Measurements from ENCODE around the gene PAK4. TPM values are rescaled to one million over a fixed set of nuclear protein-coding genes. Genes with fewer than 3 reads are reported as not detected.
A peak's percentile ranks its signal among the peaks of the same experiment; 100 is the strongest.
"Not testable (repeated sequence)": the region's sequence is repeated elsewhere in the genome, so short reads cannot be mapped to it uniquely, and the experiment has no call there.

Gene PAK4
- total RNA-seq (2014; rRNA removed; shearing (Covaris generic)), result 12.8 and 15.3 TPM in 2 replicates

DNA sequence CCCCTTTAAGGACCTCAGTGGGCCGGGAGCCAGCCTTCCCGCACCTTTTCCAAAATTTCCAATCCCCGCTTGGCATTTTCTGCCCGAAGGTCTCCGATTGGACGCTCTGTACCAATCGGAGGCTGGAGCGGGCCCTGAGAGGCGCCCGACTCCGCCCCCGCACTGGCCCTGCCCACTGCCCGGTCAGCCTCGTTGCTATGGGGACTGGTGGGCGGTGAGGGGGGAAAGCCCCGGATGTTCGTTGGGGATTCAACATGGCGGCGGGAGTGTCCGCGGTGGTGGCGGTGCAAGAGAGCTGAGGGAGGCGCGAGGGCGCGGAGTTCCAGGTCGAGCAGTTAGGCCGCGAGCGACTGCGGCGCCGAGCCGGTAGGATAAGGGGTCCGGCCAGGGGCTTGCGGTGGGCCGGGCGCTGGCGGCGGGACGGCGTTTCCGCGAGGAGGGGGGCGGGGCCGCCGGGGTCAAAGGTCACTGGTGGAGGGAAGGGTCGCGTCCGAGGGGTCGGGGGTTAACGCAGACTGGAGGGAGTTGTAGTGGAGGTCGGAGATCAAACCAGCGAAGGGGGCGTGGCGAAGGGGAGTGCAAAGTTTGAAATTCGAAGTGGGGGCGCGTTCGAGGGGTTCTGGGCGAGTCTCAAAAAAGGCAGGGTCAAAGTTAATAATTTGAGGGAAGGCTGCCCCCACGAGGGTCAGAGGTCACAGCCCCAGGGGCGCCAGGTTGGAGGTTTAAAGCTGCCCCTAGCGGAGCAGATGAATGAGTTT lies at the start of gene PAK4:
PAK4 (plus strand) TSS at position 233 of the 758 bp plus-strand sequence. CDS start 43,768 bp downstream, outside the sequence.
- peak; percentile 98 for DNase-seq (ENCODE audit: low spot score)
- in situ Hi-C loops (cut with HindIII; ENCODE audit: low sequenced_read_pairs), result no loop called here

DNA sequence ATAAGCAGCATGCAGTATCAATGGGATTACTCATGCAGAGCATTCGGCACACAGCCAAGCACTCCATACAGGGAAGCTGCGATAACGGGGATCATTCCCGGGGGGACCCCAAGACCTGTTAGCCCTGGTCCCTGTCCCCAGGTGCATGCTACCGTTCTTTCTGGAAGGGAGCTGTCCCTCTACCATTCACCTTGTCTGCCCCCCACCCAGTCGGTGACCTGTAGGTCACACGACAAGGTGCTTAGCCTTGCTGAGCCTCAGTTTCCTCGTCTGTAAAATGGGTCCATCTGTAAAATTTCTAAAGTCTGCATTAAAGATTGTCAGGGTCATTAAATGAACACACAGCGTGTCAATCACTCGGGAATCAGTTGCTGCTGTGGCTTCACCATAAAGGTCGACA lies 48.3 kb upstream of the PAK4 start:
- in situ Hi-C loops (cut with HindIII; ENCODE audit: low sequenced_read_pairs), result no loop called here
- DNase-seq (ENCODE audit: low spot score), result no peak

DNA sequence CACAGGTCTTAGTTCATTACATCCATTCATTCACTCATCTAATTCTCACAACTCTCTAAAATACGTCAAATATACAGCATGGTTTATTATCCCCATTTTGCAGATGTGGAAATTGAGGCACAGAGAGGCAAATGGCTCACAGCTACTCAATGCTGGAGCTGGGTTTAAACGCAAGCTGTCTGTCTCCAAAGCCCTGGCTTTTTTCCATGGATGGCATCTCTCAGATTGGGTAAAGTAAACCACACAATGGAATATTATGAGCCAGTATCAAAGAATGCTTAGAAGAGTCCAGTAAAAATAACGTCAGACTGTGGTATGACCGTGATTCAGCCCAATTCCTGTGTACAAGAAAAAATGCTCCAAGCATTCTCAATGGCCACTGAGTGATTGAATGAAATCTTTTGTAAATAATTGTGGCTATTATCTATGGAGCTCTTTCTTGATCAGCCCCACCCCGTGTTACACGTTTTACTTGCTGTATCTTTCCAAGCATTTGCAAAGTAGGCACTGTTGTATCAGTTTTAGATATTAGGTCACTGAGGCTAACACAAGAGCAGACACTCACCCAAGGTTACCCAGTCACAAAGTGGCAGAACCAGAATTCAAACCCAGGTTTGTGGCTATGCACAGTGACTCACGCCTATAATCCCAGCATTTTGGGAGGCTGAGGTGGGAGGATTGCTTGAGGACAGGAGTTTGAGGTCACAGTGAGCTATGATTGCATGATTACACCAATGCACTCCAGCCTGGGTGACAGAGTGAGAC lies 47.0 kb upstream of the PAK4 start:
- in situ Hi-C loops (cut with HindIII; ENCODE audit: low sequenced_read_pairs), result no loop called here
- no peak for DNase-seq (ENCODE audit: low spot score)

DNA sequence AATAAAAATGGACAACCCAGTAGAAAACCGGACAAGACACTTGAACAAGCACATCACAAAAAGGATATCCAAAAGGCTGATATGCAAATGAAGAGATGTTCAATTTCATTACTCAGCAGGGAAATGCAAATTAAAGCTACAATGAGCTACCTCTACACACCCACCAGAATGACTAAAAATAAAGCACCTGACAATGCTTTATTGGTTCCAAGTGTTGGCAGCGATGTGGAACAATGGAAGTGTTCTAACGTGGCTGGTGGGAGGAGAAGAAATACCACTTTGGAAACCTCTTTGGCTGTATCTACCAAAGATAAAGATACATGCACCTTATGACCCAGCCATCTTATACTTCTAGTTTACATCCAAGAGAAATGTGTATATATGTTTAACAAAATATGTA lies 45.2 kb upstream of the PAK4 start:
- in situ Hi-C loops (cut with HindIII; ENCODE audit: low sequenced_read_pairs), result no loop called here
- DNase-seq (ENCODE audit: low spot score), result peak; percentile 47

DNA sequence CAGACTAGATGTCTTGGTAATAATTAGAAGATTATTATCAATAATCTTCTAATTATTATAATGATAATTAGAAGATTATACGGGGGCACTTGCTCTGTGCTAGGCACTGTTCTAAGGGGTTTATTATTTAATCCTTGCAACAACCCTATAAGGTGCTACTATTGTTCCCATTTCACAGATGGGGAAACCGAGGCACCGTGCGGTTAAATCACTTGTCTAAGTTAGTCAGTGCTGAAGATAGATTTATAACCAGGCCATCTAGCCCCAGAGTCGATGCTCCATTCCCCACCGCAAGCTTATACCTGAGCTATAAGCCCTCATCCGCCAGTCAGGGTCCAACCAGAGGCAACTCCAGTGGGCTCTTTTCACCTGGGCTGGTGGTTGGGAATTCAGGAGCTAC lies 43.4 kb upstream of the PAK4 start:
- in situ Hi-C loops (cut with HindIII; ENCODE audit: low sequenced_read_pairs), result no loop called here

DNA sequence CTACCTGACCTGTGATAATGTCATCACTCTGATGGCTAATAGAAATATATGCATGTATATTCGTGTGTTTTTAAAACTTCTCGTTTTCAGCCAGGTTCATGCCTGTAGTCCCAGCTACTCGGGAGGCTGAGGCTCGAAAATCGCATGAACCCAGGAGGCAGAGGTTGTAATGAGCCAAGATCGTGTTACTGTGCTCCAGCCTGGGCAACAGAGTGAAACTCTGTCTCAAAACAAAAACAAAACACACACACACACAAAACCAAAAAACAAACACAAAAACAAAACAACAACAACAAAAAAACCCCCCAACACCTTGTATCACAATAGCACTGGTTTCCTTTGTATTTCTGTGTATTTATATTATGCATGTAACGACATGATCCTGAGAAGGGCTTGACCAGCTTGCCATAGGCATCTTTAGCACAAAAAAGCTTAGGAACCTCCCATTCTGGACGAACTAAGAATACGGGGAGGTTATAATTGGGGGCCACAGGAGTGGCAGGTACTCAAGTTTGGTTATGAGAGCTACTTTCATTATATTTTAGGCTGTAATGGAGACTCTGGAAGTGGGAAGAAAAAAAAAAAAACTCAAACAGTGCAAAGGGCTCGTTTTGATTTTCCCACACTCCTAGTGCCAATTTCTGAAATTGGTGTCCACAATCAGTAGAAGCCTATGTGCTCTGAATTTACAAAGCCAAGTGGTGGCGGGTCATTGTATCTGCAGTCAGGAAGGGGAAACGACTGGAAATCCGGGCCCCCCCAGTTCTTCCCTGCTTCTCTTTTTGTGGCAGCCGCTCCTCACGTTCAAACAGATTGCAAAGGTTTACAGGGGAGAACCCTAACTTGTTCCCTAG lies 42.6 kb upstream of the PAK4 start:
- in situ Hi-C loops (cut with HindIII; ENCODE audit: low sequenced_read_pairs), result no loop called here
- DNase-seq (ENCODE audit: low spot score), result peak; percentile 78

More for the DNA sequence above, 43.4 kb upstream of the PAK4 start:
- DNase-seq (ENCODE audit: low spot score), result no peak

DNA sequence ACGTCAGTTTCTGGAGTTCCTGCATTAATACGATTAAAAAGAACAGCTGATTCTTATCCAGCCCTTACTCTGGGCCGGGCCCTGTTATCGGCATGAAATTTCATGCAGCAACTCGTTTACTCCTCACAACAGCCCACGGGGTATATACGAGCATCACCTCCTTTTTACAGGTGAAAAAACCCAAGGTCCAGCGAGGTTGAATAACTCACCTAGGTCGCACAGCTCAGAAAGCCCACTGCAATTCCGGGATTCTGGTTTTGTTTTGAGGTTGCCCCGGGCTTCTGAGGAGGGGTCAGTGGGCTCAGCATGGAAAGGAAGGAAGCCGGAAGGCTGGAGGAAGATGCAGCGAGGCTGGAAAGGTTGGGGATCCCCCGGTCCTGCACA lies 42.0 kb upstream of the PAK4 start:
- no peak for DNase-seq (ENCODE audit: low spot score)
- in situ Hi-C loops (cut with HindIII; ENCODE audit: low sequenced_read_pairs), result no loop called here

DNA sequence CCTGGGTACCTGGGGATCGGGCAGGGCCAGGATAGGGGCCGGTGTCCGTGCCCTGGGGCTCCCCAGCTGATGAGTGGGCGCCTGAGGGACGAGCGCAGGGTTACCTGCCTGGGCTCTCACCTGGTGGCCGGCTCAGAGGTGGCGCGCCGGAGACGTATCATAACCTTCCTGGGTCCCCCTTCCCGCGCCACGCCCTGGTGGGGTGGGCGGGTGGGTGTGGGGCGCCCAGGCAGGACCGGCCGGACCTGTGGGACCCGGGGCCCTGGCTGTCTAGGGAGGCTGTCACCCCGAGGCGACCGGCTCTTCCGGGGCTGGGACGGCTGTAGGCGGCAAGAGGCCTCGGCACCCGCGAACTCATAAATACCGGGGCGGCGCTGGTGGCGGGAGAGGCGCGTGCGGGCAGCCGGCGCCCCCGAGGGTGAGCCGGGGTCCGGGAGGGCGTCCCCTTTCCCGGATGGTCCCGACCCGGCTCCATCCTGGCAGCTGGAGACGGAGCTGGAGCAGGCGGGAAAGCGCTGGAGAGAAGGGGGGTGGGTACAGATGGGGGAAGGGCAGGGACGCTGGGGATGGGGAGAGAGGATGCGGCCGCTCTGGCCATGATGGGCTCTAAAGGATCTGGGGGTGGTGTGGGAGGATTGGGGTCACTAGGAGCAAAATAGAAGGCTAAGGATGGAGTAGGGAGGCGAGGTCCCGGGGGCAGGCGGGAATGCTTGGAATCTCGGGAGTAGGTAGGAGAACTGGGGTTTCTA lies 41.4 kb upstream of the PAK4 start, which contains the start of gene ACP7:
ACP7 (plus strand) TSS at position 386 of the 749 bp plus-strand sequence. CDS start 902 bp downstream, outside the sequence.
- DNase-seq (ENCODE audit: low spot score), result peak; percentile 47
- in situ Hi-C loops (cut with HindIII; ENCODE audit: low sequenced_read_pairs), result no loop called here

DNA sequence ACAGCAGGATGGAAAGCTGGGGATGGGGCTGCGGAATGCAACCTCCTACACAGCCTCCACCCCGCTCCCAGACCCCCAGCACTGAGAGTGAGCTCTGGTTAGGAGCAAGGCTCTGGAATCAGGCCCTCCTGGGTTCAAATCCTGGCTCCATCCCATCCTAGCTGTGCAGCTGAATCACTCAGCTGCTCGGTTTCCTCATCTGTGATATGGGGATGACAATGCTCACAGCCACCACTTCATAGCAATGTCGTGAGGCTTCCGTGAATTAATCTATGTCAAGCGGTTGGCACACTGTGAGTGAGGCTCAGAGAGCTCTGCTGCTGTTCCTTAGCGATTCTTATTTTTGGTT lies 40.9 kb upstream of the PAK4 start:
- in situ Hi-C loops (cut with HindIII; ENCODE audit: low sequenced_read_pairs), result no loop called here
- DNase-seq (ENCODE audit: low spot score), result peak; percentile 39

DNA sequence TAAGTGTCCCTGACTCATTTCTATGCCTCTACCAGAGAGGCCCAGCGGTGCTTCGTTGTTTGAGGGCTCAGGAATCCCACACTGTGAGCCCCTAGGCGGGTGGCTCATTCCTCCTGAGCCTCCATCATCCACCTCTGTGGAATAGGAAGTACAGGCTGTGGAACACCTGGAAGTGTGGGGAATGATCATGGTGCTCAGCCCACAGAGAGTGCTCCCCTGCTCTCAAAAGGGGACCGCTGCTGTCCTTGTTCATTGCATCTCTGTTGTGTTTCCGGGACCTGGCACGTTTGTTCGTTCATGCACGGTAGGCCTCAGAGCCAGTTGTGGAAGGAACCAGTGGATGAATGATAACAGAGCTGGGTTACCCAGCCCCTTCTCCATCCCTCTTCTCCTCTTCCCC lies 40.2 kb upstream of the PAK4 start:
- in situ Hi-C loops (cut with HindIII; ENCODE audit: low sequenced_read_pairs), result no loop called here
- peak; percentile 33 for DNase-seq (ENCODE audit: low spot score)

DNA sequence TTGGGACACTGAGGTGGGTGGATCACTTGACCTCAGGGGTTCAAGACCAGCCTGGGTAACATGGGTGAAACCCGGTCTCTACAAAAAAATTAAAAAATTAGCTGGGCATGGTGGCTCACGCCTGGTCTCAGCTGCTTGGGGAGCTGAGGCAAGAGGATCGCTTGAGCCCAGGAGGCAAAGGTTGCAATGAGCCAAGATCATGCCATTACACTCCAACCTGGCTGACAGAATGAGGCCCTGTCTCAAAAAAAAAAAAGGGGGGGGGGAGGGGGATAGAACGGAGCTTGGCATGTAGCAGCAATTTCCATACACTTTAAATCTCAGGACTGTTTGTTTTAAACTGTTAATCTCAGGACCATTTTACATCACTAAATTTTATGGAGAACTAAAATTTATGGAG lies 39.2 kb upstream of the PAK4 start:
- in situ Hi-C loops (cut with HindIII; ENCODE audit: low sequenced_read_pairs), result no loop called here
- peak; percentile 64 for DNase-seq (ENCODE audit: low spot score)

DNA sequence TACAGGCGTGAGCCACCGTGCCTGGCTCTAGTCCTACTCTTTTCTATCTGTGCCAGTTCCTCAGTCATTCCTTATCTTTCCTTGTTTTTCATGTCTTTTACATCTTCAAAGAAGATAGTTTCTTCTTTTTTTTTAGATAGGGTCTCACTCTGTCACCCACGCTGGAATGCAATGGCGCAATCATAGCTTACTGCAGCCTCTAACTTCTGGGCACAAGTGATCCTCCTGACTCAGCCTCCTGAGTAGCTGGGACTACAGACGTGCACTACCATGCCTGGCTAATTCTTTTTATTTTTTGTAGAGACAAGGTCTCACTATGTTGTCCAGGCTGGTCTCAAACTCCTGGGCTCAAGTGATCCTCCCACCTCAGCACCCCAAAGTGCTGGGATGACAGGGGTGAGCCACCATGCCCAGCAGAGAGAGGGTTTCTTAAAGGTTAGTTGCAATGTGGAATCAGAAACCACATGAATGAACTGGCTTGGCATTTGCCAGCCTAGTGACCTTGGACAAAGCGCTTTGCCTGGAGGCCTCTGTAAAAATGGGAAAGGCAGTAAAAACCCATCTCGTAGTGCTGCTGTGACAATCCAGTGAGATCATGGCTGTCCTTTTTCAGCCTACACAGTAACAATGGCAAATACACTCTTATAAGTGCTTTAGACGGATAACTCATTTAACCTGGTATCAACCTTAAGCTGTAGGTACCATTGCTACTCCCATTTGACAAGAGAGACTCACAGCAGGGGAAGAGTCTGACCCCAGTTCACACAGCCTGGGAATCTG lies 37.5 kb upstream of the PAK4 start:
- no peak for DNase-seq (ENCODE audit: low spot score)
- in situ Hi-C loops (cut with HindIII; ENCODE audit: low sequenced_read_pairs), result no loop called here

DNA sequence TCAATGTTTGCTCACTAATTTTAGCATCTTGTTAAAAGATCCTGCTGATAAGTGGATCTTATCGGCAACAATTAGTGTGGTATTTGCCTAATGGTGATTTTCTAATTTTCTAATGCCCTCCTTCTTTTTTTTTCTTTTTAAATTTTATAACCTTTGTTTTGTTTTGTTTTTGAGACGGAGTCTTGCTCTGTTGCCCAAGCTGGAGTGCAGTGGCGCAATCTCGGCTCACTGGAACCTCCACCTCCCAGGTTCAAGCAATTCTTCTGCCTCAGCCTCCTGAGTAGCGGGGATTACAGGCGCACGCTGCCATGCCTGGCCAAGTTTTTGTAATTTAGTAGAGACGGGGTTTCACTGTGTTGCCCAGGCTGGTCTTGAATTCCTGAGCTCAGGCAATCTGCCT lies 35.6 kb upstream of the PAK4 start:
- in situ Hi-C loops (cut with HindIII; ENCODE audit: low sequenced_read_pairs), result not testable (repeated sequence)

DNA sequence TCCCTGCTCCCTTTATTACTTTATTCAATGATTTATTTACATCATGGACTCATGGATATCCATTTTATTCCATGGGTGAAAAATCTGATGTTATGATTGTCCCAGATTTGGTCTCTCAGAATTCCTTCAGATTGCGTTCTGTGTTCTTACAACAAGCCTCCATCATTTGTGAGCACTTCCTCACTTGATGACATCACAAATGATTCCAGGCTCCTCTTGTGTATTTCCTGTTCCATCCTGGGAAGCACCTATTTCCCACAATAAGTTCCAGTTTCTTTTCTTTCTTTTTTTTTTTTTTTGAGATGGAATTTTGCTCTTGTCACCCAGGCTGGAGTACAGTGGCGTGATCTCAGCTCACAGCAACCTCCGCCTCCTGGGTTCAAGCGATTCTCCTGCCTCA lies 34.7 kb upstream of the PAK4 start:
- in situ Hi-C loops (cut with HindIII; ENCODE audit: low sequenced_read_pairs), result no loop called here

More for the DNA sequence above, 35.6 kb upstream of the PAK4 start:
- DNase-seq (ENCODE audit: low spot score), result not testable (repeated sequence)

DNA sequence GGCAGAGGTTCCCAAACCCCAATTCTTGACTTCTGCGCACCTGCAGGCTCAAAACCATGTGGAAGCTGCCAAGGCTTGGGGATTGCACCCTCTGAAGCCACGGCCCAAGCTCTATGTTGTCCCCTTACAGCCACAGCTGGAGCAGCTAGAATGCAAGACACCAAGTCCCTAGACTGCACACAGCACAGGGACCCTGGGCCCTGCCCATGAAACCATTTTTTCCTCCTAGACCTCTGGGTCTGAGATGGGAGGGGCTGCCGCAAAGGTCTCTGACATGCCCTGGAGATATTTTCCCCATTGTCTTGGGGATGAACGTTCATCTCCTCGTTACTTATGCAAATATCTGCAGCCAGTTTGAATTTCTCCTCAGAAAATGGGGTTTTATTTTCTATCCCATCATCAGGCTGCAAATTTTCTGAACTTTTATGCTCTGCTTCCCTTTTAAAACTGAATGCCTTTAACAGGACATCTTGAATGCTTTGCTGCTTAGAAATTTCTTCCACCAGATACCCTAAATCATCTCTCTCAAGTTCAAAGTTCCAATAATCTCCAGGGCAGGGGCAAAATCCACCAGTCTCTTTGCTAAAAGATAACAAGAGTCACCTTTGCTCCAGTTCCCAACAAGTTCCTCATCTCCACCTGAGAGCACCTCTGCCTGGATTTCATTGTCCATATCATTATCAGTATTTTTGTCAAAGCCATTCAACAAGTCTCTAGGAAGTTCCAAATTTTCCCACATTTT lies 29.6 kb upstream of the PAK4 start:
- DNase-seq (ENCODE audit: low spot score); in situ Hi-C loops (cut with HindIII; ENCODE audit: low sequenced_read_pairs): not testable (repeated sequence)

More for the DNA sequence above, 34.7 kb upstream of the PAK4 start:
- no peak for DNase-seq (ENCODE audit: low spot score)

DNA sequence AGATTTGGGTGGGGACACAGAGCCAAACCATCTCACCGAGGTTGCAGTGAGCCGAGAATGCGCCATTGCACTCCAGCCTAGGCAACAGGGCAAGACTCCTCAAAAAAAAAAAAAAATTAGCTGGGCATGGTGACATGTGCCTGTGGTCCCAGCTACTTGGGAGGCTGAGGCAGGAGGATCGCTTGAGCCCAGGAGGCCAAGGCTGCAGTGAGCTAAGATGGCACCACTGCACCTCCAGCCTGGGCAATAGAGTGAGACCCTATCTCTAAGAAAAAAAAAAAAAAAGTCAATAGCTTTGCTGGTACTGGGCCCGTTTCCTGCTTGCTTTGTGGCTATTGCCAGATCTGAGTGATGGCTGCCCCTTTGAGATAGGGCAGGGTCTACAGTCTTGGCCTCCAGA lies 28.3 kb upstream of the PAK4 start:
- in situ Hi-C loops (cut with HindIII; ENCODE audit: low sequenced_read_pairs), result no loop called here

DNA sequence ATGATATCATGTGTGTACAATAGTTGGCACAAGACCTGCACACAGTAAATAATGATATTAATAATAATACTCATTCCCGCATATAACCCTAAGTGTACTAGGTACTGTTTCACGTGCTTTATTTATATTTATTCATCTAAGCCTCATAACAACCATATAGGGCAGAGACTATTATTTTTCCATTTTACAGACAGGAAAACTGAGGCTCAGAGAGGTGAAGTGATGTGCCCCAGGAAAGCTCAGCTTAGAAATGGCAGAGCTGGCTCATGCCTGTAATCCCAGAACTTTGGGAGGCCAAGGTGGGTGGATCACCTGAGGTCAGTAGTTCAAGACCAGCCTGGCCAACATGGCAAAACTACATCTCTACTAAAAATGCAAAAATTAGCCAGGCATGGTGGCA lies 27.9 kb upstream of the PAK4 start:
- in situ Hi-C loops (cut with HindIII; ENCODE audit: low sequenced_read_pairs), result no loop called here
- no peak for DNase-seq (ENCODE audit: low spot score)

More for the DNA sequence above, 28.3 kb upstream of the PAK4 start:
- no peak for DNase-seq (ENCODE audit: low spot score)

Measured in G401 (cell line).